Lower leg skin (tissue), 4 donors: ENCODE results near the gene SDK1. TPM values are rescaled to one million over a fixed set of nuclear protein-coding genes. Genes with fewer than 3 reads are reported as not detected.

Source experiments
- DNase-seq, 2 donors: peaks; one replicate each; pipeline ENCODE4 v3.0.0-alpha.2; 2019; ENCODE audit warnings: low spot score in 2 of 2
- H3K4me3 ChIP-seq: fragments of 200-600 bp; sonication (generic); 2 replicates; pipeline ENCODE4 v1.5.1; 2017; ENCODE audit warnings: mild to moderate bottlenecking, low read depth; ENCODE audit not compliant: poor library complexity, severe bottlenecking
- CTCF ChIP-seq, 3 donors: fragments of 450-650 bp; IDR thresholded peaks; one replicate each; pipeline ENCODE4 v1.5.1; 2016; ENCODE audit warnings: antibody characterized with exemption in 3 of 3, mild to moderate bottlenecking in 3 of 3, moderate library complexity in 2 of 3
- POLR2A ChIP-seq, 2 donors: fragments of 450-650 bp; IDR thresholded peaks; one replicate each; pipeline ENCODE4 v1.6.1; 2016 to 2017; ENCODE audit warnings: antibody characterized with exemption in 2 of 2, mild to moderate bottlenecking in 1 of 2, moderate library complexity in 1 of 2
- WGBS, 2 donors: methylation state at CpG; one replicate each; pipeline ENCODE4 v1.1.5; 2018; 5-methylcytosine and 5-hydroxymethylcytosine counted together
- intact Hi-C: fragments of 100-400 bp; cut with DNase I; formaldehyde crosslinking; loops from one replicate; pipeline ENCODE4 v1.15.0; 2023; ENCODE audit warnings: low total_unique reads
- total RNA-seq, 4 donors: library from RNA; depleted of rRNA; stranded (reverse); fragments of >200 nt; gene quantifications; one replicate each; pipeline ENCODE4 v1.1.0, GENCODE V29; 2016

SDK1 gene
- total RNA-seq, 4 donors from 2014 or later: 1.9 to 7.2 (median 5.1) TPM

GRCh38 chr7:3732395-3733005, 431.4 kb downstream of the SDK1 start:
- H3K4me3 ChIP-seq: no peak overlapping the region
- 86 to 87% methylated on average over 9 of the region's 9 CpGs for WGBS, 2 donors
- DNase-seq: no peak
- TF ChIP-seq POLR2A (IDR thresholded peaks at IDR 0.05) (no peak), CTCF (IDR thresholded peaks at IDR 0.05) (no peak)
- intact Hi-C loops: no loop called here

- intact Hi-C loops: no loop called here
- 61 to 74% methylated on average over 11 of the region's 11 CpGs for WGBS, 2 donors
These were observed 432.6 kb downstream of the SDK1 start for GRCh38 chr7:3733541-3734140.

GRCh38 chr7:3738964-3739363, 437.9 kb downstream of the SDK1 start:
- no peak overlapping the region for H3K4me3 ChIP-seq
- TF ChIP-seq CTCF (IDR thresholded peaks at IDR 0.05): no peak
- TF ChIP-seq POLR2A (IDR thresholded peaks at IDR 0.05): no peak
- no peak for DNase-seq
- intact Hi-C loops: no loop called here
- WGBS, 2 donors: 93 to 95% methylated on average over 1 of the region's 1 CpG

More at GRCh38 chr7:3733541-3734140, 432.6 kb downstream of the SDK1 start:
- no peak for DNase-seq
- TF ChIP-seq CTCF (IDR thresholded peaks at IDR 0.05): no peak
- TF ChIP-seq POLR2A (IDR thresholded peaks at IDR 0.05): no peak
- H3K4me3 ChIP-seq: no peak overlapping the region

GRCh38 chr7:3739983-3740382, 438.9 kb downstream of the SDK1 start:
- WGBS, 2 donors: 78 to 79% methylated on average over 2 of the region's 2 CpGs
- TF ChIP-seq POLR2A (IDR thresholded peaks at IDR 0.05) (no peak), CTCF (IDR thresholded peaks at IDR 0.05) (no peak)
- no peak overlapping the region for H3K4me3 ChIP-seq
- no peak for DNase-seq
- intact Hi-C loops: no loop called here

GRCh38 chr7:3747467-3747866, 446.4 kb downstream of the SDK1 start:
- no peak overlapping the region for H3K4me3 ChIP-seq
- intact Hi-C loops: no loop called here
- whole genome bisulfite sequencing, 2 donors: 65 to 67% methylated on average over 2 of the region's 2 CpGs
- DNase-seq: no peak
- no peak for TF ChIP-seq POLR2A (IDR thresholded peaks at IDR 0.05)
- TF ChIP-seq CTCF (IDR thresholded peaks at IDR 0.05): no peak

- intact Hi-C loops: no loop called here
- WGBS, 2 donors: 86 to 87% methylated on average over 2 of the region's 2 CpGs
- no peak overlapping the region for H3K4me3 ChIP-seq
- no peak for TF ChIP-seq POLR2A (IDR thresholded peaks at IDR 0.05)
- TF ChIP-seq CTCF (IDR thresholded peaks at IDR 0.05): no peak
- no peak for DNase-seq
These were observed 447.3 kb downstream of the SDK1 start for GRCh38 chr7:3748389-3748788.
